C4-2B (cell line): ENCODE data around the gene TTN.

Experiments used
- ZFX ChIP-seq: fragments of 450-650 bp; IDR thresholded peaks from 2 replicates; pipeline ENCODE4 v1.6.1; 2017
- TF ChIP-seq, protein P1 (sequence below): fragments of 450-650 bp; conservative IDR thresholded peaks from 2 replicates; pipeline ENCODE4 v1.5.1; 2017; ENCODE audit warnings: mild to moderate bottlenecking

DNA sequence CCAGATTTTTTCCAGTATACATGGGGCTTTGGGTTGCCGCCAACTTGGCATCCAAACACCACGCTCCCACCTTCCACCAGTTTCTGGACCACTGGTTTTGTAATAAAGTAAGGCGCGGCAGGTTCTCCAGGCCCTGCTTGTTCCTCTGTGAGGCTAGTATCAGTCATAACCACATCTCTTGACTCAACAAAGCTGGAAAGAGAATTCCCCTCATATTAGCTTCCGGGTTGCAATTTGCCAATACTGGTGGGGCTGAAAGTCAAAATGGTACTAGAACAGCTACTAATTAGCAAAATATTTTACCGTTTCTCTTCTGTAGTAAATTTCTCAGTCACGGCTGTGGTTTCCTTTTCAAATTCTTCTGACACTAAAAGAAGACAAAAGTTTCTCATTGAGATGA is 25.0 kb downstream of the TTN start:
- TF ChIP-seq, protein P1, sequence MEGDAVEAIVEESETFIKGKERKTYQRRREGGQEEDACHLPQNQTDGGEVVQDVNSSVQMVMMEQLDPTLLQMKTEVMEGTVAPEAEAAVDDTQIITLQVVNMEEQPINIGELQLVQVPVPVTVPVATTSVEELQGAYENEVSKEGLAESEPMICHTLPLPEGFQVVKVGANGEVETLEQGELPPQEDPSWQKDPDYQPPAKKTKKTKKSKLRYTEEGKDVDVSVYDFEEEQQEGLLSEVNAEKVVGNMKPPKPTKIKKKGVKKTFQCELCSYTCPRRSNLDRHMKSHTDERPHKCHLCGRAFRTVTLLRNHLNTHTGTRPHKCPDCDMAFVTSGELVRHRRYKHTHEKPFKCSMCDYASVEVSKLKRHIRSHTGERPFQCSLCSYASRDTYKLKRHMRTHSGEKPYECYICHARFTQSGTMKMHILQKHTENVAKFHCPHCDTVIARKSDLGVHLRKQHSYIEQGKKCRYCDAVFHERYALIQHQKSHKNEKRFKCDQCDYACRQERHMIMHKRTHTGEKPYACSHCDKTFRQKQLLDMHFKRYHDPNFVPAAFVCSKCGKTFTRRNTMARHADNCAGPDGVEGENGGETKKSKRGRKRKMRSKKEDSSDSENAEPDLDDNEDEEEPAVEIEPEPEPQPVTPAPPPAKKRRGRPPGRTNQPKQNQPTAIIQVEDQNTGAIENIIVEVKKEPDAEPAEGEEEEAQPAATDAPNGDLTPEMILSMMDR: no peak
- no peak for TF ChIP-seq ZFX
